Measurements from ENCODE around the gene PRKAG3. TPM values are rescaled to one million over a fixed set of nuclear protein-coding genes. Genes with fewer than 3 reads are reported as not detected.

Gene PRKAG3
- total and polyA plus RNA-seq, 2 experiments from 2014 or later: not detected

- Histone ChIP-seq H3K4me2 (no peak overlapping the region), H2AFZ (no peak overlapping the region), H3K9me2 (ENCODE audit: insufficient read depth) (peaks cover 7% of the 10 kb centered on the region; the same call in 1 of the 2 replicates), H4K20me1 (replicated peaks; ENCODE audit: insufficient read depth) (no peaks in the 10 kb centered on the region), H3K27ac (ENCODE audit: low read depth) (no peak overlapping the region), H3F3A (replicated peaks; ENCODE audit: low read depth) (no peaks in the 10 kb centered on the region), H3K36me3 (ENCODE audit: insufficient read depth) (no peaks in the 10 kb centered on the region; the same call in 1 of the 2 replicates), H3K27me3 (ENCODE audit: insufficient read depth) (no peaks in the 10 kb centered on the region), H3K79me2 (replicated peaks; ENCODE audit: insufficient read depth) (no peaks in the 10 kb centered on the region), H3K4me1 (ENCODE audit: insufficient read depth) (no peaks in the 10 kb centered on the region), H3K4me3 (no peak overlapping the region)
- no peak for DNase-seq (ENCODE audit: low spot score)
- TF ChIP-seq ZNF114 (CRISPR knock-in tag; IDR thresholded peaks at IDR 0.05) (no peak), ZNF331 (CRISPR knock-in tag; IDR thresholded peaks at IDR 0.05; ENCODE audit: low read depth) (no peak), EZH2 (IDR thresholded peaks at IDR 0.05; ENCODE audit: low read depth, unreplicated experiment) (no peak), POLR2AphosphoS5 (IDR thresholded peaks at IDR 0.05; ENCODE audit: low read depth) (no peak), REST (IDR thresholded peaks at IDR 0.05; ENCODE audit: unreplicated experiment) (no peak), ETS1 (IDR thresholded peaks at IDR 0.05) (no peak), JUNB (IDR thresholded peaks at IDR 0.05; ENCODE audit: unreplicated experiment) (no peak), STAT1 (IDR thresholded peaks at IDR 0.05; ENCODE audit: unreplicated experiment) (no peak), NANOG (IDR thresholded peaks at IDR 0.05; ENCODE audit: borderline replicate concordance) (no peak), CTCF (conservative IDR thresholded peaks at IDR 0.05; ENCODE audit: low read depth in 2 of 2) (no peak), CREB1 (CRISPR knock-in tag; IDR thresholded peaks at IDR 0.05; ENCODE audit: low read depth) (no peak), EZH2phosphoT487 (IDR thresholded peaks at IDR 0.05; ENCODE audit: unreplicated experiment) (no peak), ZNF462 (CRISPR knock-in tag; IDR thresholded peaks at IDR 0.05) (no peak)
- Mint-ChIP-seq H3K4me1 (no peaks in the 10 kb centered on the region), H3K36me3 (ENCODE audit: low read depth) (peaks cover 24% of the 10 kb centered on the region), H3K27me3 (ENCODE audit: insufficient read depth, low read depth, poor library complexity) (peaks cover 1% of the 10 kb centered on the region), H3K9me3 (peaks cover 26% of the 10 kb centered on the region), H3K4me3 (no peak overlapping the region), H3K27ac (no peak overlapping the region)
- ATAC-seq: no peak
Measured at GRCh38 chr2:218773881-218774280, 57.7 kb downstream of the PRKAG3 start.
